ENCODE measurements around the gene HS1BP3. TPM values are rescaled to one million over a fixed set of nuclear protein-coding genes. Genes with fewer than 3 reads are reported as not detected.

HS1BP3 gene
- total RNA-seq, 4 donors from 2014 or later = 33.1 to 63.0 (median 41.0) TPM

DNA sequence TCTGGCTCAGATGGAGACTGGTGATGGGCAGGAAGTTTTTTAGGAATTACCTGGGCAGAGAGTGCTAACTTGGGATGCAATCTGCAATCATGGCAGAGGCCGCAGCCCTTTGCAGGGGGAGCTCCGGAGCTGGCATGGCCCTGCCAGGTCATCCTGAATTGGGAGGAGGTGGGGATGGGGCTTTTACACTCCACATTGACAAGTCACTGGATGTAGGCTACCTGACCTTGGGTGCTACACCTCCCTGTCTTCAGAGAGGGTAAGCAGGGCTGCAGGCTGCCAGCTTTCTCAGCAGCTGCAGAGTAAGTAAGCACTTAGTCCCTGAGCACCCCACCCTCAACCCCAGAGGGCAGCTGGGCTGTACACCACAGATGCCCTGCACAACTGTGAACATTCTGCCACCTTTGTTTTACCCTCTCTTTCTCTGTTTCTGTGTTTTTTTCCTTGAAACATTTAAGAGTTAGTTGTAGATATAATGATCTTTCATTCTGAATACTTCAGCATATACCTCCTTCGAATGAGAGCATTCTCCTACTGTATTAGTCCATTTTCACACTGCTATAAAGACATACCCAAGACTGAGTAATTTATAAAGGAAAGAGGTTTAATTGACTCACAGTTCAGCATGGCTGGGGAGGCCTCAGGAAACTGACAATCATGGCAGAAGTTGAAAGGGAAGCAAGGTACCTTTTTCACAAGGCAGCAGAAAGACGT lies 6.8 kb upstream of the HS1BP3 start:
- peak in 1 of 3 donors; percentile 11 for DNase-seq
- no peak overlapping the region for H3K27ac ChIP-seq
- H3K4me3 ChIP-seq = no peak overlapping the region
- TF ChIP-seq POLR2A (IDR thresholded peaks at IDR 0.05) = no peak
- TF ChIP-seq, protein P1, sequence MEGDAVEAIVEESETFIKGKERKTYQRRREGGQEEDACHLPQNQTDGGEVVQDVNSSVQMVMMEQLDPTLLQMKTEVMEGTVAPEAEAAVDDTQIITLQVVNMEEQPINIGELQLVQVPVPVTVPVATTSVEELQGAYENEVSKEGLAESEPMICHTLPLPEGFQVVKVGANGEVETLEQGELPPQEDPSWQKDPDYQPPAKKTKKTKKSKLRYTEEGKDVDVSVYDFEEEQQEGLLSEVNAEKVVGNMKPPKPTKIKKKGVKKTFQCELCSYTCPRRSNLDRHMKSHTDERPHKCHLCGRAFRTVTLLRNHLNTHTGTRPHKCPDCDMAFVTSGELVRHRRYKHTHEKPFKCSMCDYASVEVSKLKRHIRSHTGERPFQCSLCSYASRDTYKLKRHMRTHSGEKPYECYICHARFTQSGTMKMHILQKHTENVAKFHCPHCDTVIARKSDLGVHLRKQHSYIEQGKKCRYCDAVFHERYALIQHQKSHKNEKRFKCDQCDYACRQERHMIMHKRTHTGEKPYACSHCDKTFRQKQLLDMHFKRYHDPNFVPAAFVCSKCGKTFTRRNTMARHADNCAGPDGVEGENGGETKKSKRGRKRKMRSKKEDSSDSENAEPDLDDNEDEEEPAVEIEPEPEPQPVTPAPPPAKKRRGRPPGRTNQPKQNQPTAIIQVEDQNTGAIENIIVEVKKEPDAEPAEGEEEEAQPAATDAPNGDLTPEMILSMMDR (IDR thresholded peaks at IDR 0.05) = no peak
- no peaks in the 10 kb centered on the region for H3K36me3 ChIP-seq
- no peaks in the 10 kb centered on the region for H3K9me3 ChIP-seq
- peaks cover 0 to 9% of the 10 kb centered on the region in 2 donors for H3K27me3 ChIP-seq
- H3K4me1 ChIP-seq = no peaks in the 10 kb centered on the region

DNA sequence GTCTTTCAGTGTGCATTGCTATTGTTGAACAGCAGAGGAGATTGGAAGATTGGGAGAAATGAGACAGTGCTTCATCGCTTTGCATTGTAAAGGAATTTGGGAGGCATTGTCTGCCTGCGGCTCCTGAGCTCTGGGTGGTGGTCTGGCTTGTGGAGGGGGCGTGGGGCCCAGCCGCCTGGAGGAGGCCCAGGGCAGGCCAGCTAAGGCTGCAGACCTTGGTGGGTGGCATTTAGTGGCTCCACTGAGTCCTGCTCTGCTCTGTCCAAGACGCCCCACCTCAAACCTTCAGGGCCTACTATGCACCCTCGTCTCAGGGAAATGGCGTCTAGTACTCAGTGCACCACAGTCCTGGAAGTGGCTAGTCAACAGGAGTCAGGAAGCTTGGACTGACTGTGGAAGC lies 5.7 kb upstream of the HS1BP3 start:
- H3K27me3 ChIP-seq = no peaks in the 10 kb centered on the region
- peak in 1 of 3 donors; percentile 36 for DNase-seq
- H3K4me3 ChIP-seq = no peak overlapping the region
- no peak overlapping the region for H3K27ac ChIP-seq
- no peaks in the 10 kb centered on the region for H3K9me3 ChIP-seq
- peaks cover 0 to 2% (median under 1%) of the 10 kb centered on the region in 4 donors for H3K4me1 ChIP-seq
- no peak for TF ChIP-seq POLR2A (IDR thresholded peaks at IDR 0.05)
- TF ChIP-seq, protein P1 (IDR thresholded peaks at IDR 0.05) = no peak
- no peaks in the 10 kb centered on the region for H3K36me3 ChIP-seq

DNA sequence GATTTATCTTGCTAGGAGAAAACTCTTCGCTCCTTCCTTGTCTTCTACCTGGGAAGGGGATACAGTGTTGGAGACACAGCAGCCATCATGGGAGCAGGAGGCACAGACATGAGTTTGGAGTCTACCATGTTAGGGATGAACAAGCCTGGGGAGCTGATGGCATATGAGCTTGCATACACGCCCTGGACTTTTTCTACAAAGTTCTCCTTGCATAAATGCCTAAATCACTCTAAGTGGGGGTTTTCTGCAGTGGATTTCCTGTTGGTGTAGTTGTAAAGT lies 3.6 kb upstream of the HS1BP3 start:
- Histone ChIP-seq H3K36me3 (no peaks in the 10 kb centered on the region), H3K27me3 (no peaks in the 10 kb centered on the region), H3K9me3 (no peaks in the 10 kb centered on the region), H3K27ac (no peak overlapping the region), H3K4me1 (peaks cover 3 to 14% (median 9%) of the 10 kb centered on the region in 4 donors), H3K4me3 (no peak overlapping the region)
- TF ChIP-seq POLR2A (IDR thresholded peaks at IDR 0.05) = no peak
- TF ChIP-seq, protein P1 (IDR thresholded peaks at IDR 0.05) = no peak
- no peak for DNase-seq

DNA sequence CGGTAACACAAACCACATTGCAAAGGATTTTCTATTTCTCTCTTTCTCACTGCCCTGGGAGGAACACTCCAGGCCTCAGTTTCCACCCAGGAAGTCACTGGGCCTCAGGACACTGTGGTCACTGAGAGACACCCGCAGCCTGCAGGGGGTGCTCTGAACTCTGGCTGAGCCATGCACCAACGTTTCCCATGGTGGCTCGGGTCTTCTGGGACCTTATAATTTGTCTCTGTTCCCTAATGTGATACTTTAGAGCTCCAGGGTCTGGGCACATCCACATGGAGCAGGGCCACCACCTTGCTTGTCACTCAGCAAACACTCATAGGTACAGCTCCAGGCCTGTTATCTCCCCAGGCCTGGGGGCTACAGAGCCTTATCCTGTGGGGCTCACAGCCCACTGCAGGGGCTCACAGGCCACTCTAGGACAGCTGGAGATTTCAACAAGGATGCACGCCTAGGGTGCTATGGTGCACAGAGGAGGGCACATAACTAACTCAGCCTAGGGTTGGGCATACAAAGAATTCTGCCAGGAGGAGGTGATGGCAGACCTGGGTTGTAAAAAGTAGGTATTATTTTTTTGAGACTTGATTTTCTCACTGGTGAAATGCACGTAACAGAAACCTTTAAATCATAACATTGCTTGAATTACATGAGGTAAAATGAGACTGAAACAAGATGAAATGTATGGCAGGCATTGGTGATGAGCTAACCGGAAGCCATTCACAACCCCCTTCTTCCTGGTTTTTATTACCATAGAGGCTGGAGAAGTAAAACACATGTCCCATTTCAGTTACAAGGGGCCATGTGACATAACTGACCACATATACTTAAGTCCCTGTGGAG lies 3.0 kb upstream of the HS1BP3 start:
- TF ChIP-seq POLR2A (IDR thresholded peaks at IDR 0.05) = no peak
- TF ChIP-seq, protein P1 (IDR thresholded peaks at IDR 0.05) = no peak
- H3K4me3 ChIP-seq = no peak overlapping the region
- H3K27ac ChIP-seq = no peak overlapping the region
- no peaks in the 10 kb centered on the region for H3K36me3 ChIP-seq
- DNase-seq = peak in 1 of 3 donors; percentile 18
- no peaks in the 10 kb centered on the region for H3K27me3 ChIP-seq
- H3K9me3 ChIP-seq = no peaks in the 10 kb centered on the region
- peaks cover 3 to 20% (median 9%) of the 10 kb centered on the region in 4 donors for H3K4me1 ChIP-seq

DNA sequence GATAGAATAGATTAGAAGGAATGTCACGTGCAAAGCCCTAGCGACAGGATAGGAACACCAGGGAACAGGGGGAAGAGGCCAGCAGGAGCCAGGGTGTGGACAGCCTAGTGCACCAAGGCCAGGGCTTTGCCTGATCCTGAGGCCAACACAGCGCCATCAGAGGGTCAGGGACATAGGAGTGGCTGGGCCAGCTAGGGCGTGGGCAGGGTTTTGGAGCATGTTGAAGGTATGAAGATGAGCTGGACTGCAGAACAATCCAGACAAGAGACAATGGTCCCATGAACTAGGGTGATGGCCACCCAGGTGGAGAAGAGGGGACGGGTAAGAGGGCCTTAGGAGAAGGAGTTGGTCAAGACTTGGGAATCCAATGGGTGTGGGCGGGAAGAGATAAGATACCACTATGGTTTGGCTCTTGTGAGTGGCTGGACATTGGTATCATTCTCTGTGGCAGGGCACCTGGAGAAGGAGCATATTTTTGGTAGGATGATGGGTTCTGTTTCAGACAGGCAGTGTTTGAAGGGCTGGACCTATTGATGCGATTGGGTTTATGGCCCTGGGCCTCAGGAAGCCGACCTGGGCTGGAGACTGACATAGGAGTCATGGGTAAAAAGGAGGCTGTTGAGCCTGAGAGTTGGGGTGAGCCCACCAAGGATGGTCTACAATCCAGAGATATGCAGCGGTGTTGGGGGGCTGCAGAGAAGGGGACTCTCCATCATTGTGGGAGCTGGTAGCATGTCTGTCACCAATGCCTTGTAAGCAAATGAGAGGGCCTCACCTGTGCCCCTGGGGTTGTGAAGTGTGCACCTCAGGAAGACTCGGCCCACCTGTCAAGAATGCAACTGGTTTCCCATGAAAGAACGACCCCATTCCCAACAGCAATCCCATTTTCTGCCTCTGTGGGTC lies 2.0 kb upstream of the HS1BP3 start:
- Histone ChIP-seq H3K4me3 (no peak overlapping the region), H3K27me3 (no peaks in the 10 kb centered on the region), H3K36me3 (no peaks in the 10 kb centered on the region), H3K4me1 (peaks cover 4 to 28% (median 10%) of the 10 kb centered on the region in 4 donors), H3K9me3 (no peaks in the 10 kb centered on the region), H3K27ac (no peak overlapping the region)
- no peak for DNase-seq
- TF ChIP-seq, protein P1 (IDR thresholded peaks at IDR 0.05) = no peak
- no peak for TF ChIP-seq POLR2A (IDR thresholded peaks at IDR 0.05)
